ENCODE results near the gene FOXK1.

GRCh38 chr7:4661871-4662270 lies 20.2 kb upstream of the FOXK1 start:
- no peak for TF ChIP-seq POLR2A (IDR thresholded peaks at IDR 0.05; ENCODE audit: extremely low read depth, insufficient read length)
- no peak for TF ChIP-seq CTCF (IDR thresholded peaks at IDR 0.05; ENCODE audit: low read depth, low read length)
- TF ChIP-seq MAX (IDR thresholded peaks at IDR 0.05; ENCODE audit: low read depth, low read length): no peak
- no peak for TF ChIP-seq MYC (IDR thresholded peaks at IDR 0.05; ENCODE audit: low read depth, low read length)
